Natural killer cell treated with Interleukin-12 subunit alpha and Interleukin-12 subunit beta and Interleukin-15 and Interleukin-18, amount 100 ng/mL, for 72 hours (primary cell): ENCODE data around the gene ANGPTL2. TPM values are rescaled to one million over a fixed set of nuclear protein-coding genes. Genes with fewer than 3 reads are reported as not detected.
A peak's percentile ranks its signal among the peaks of the same experiment; 100 is the strongest.
"Not testable (repeated sequence)": the region's sequence is repeated elsewhere in the genome, so short reads cannot be mapped to it uniquely, and the experiment has no call there.

Experiments
- ATAC-seq, 2 donors: fragments of 150-1000 bp; cut with Tn5 transposase in 1 of 2; sonication (Bioruptor Pico), chemical (Tn5 transposase) in 1 of 2; 2 replicates each; pipeline ENCODE4 v1.10.0; 2021
- DNase-seq: peaks from one replicate; pipeline ENCODE4 v3.0.0; 2022; ENCODE audit warnings: low spot score
- H3K27ac Mint-ChIP-seq, 2 donors: 1 replicate in 1 of 2; 2 replicates in 1 of 2; pipeline ENCODE4 v1.8.0; 2022; ENCODE audit warnings: mixed read lengths in 2 of 2, mild to moderate bottlenecking in 1 of 2, moderate library complexity in 1 of 2
- H3K27me3 Mint-ChIP-seq, 2 donors: 1 replicate in 1 of 2; 2 replicates in 1 of 2; pipeline ENCODE4 v1.8.0; 2022; ENCODE audit warnings: mixed read lengths in 2 of 2
- H3K36me3 Mint-ChIP-seq: one replicate; pipeline ENCODE4 v1.8.0; 2022; ENCODE audit warnings: mixed read lengths
- H3K4me1 Mint-ChIP-seq, 2 donors: 1 replicate in 1 of 2; 2 replicates in 1 of 2; pipeline ENCODE4 v1.8.0; 2022; ENCODE audit warnings: low read depth in 2 of 2, mixed read lengths in 2 of 2, mild to moderate bottlenecking in 1 of 2
- H3K4me3 Mint-ChIP-seq: one replicate; pipeline ENCODE4 v1.8.0; 2022; ENCODE audit warnings: mixed read lengths
- H3K9me3 Mint-ChIP-seq: 2 replicates; pipeline ENCODE4 v1.8.0; 2022; ENCODE audit warnings: mixed read lengths
- total RNA-seq, 2 donors: library from RNA; stranded (reverse); gene quantifications; one replicate each; pipeline ENCODE4 v1.2.3, GENCODE V29; 2022

The ANGPTL2 gene
- total RNA-seq, 2 donors from 2014 or later, result not detected

DNA sequence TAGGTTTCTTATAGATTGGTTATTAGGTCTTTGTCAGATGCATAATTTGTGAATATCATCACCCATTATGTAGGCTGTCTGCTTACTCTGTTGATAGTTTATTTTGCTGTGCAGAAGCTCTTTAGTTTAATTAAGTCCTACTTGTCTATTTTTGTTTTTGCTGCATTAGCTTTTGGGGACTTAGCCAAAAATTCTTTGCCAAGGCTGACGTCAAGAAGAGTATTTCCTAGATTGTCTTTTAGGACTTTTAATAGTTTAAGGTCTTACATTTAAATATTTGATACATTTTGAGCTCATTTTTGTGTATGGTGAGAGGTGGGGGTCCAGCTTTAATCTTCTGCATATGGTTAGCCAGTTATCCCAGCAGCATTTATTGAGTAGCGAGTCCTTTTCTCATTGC lies 24.8 kb upstream of the ANGPTL2 start:
- H3K36me3 Mint-ChIP-seq, result no peaks in the 10 kb centered on the region
- H3K4me3 Mint-ChIP-seq, result no peak overlapping the region
- H3K9me3 Mint-ChIP-seq, result no peaks in the 10 kb centered on the region
- H3K27me3 Mint-ChIP-seq, result peaks cover 0 to 3% of the 10 kb centered on the region in 2 donors
- no peaks in the 10 kb centered on the region for H3K4me1 Mint-ChIP-seq
- DNase-seq (no peak), ATAC-seq (no peak)
- no peak overlapping the region for H3K27ac Mint-ChIP-seq

DNA sequence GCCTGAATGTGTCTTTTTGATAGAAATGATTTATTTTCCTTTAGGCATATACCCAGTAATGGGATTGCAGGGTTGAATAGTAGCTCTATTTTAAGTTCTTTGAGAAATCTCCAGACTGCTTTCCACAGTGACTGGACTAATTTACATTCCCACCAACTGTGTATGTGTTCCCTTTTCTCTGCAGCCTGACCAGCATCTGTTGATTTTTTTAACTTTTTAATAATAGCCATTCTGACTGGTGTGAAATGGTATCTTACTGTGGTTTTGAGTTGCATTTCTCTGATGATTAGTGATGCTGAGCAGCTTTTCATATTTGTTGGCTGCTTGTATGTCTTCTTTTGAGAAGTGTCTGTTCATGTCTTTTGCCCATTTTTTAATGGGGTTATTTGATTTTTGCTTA lies 24.4 kb upstream of the ANGPTL2 start:
- not testable (repeated sequence) for H3K27ac Mint-ChIP-seq, ATAC-seq, DNase-seq, H3K36me3 Mint-ChIP-seq, H3K27me3 Mint-ChIP-seq, H3K9me3 Mint-ChIP-seq, H3K4me3 Mint-ChIP-seq, H3K4me1 Mint-ChIP-seq

DNA sequence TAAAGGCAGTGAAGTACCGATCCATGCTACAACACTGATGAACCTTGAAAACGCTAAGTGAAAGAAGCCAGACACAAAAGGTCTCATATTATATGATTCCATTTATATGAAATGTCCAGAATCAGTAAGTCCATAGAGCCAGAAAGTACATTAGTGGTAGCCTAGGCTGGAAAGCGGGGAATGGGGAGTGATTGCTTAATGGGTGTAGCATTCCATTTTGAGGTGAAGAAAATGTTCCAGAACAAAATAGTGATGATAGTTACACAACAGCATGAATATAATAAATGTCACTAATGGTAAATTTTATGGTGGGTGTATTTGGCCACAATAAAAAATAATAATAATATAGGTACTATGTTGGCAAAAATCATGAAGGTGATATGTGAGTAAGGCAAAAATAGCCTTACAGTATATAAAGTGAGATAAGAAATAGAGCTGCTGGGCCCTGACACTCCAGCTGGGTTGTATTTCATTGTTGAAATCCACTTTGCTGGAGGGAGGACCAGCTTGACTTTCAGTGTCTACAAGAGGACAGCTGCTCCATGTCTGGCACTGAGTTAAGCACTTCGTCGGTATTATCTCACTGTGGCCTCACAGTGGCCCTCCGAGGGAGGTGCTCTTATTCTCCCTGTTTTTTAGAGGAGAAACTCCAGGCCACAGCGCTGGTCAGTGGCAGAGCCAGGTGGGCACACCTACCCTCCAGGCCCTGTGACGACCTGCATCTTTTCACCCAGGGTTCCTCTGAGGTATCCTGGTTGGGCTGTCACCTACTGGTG lies 22.4 kb upstream of the ANGPTL2 start:
- Mint-ChIP-seq H3K4me1 (no peaks in the 10 kb centered on the region), H3K9me3 (no peaks in the 10 kb centered on the region), H3K27me3 (no peaks in the 10 kb centered on the region), H3K4me3 (no peak overlapping the region), H3K27ac (no peak overlapping the region), H3K36me3 (no peaks in the 10 kb centered on the region)
- peak in 1 of 2 donors; percentile 32 for ATAC-seq
- DNase-seq, result no peak

DNA sequence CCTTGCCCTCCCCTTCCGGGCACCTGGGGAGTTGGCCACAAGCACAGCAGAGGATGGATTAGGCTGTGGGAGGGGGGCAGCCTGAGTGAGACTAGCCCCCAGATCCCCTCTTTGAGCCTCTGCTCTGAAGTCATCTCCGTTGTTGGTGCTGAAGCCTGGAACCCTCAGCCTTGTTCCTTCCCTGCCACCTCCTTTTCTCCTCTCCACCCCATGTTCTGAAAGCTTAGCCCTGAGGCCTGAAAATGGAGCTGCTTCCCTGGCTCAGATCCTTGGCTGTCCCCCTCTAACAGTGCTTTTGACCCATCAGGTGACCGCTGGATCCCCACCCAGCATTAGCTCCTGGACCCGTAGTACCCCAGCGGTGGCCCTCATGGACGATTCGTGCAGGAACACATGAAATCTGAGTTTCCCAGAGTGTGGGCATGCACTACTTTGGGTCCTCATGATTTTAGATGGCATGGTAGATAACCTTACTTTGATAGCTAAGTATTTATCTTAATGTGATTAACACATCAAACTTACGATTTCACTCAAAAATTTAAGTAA lies 21.6 kb upstream of the ANGPTL2 start:
- Mint-ChIP-seq H3K27ac (no peak overlapping the region), H3K4me1 (no peaks in the 10 kb centered on the region), H3K9me3 (no peaks in the 10 kb centered on the region), H3K4me3 (no peak overlapping the region), H3K36me3 (no peaks in the 10 kb centered on the region), H3K27me3 (no peaks in the 10 kb centered on the region)
- DNase-seq, result no peak
- peak in 1 of 2 donors; percentile 32 for ATAC-seq

DNA sequence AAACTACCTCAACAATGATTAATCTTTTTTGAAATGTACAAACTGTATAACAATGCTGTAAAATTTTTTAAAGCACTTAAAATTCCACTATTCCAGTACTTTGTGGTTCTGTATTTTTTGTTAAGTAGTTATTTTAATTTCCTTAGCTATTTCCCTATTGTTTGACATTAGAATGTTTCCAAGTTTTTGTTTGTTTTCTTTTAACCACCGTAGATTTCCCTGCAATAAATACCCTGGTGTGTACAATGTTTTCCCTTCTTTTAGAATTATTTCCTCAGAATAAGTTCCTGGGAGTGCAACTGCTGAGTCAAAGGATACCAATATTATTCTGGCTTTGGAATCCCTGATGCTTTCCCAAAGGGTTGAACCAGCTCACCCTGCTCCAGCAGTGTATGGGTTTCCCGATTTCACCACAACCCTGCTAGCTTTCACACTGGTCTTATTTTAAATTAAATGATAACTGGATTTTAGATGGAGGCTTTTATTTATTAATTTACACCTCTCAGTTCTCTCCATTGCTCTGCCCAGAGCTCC lies 20.6 kb upstream of the ANGPTL2 start:
- no peaks in the 10 kb centered on the region for H3K27me3 Mint-ChIP-seq
- DNase-seq, result no peak
- no peak for ATAC-seq
- no peaks in the 10 kb centered on the region for H3K4me1 Mint-ChIP-seq
- H3K36me3 Mint-ChIP-seq, result no peaks in the 10 kb centered on the region
- H3K27ac Mint-ChIP-seq, result no peak overlapping the region
- no peak overlapping the region for H3K4me3 Mint-ChIP-seq
- no peaks in the 10 kb centered on the region for H3K9me3 Mint-ChIP-seq

DNA sequence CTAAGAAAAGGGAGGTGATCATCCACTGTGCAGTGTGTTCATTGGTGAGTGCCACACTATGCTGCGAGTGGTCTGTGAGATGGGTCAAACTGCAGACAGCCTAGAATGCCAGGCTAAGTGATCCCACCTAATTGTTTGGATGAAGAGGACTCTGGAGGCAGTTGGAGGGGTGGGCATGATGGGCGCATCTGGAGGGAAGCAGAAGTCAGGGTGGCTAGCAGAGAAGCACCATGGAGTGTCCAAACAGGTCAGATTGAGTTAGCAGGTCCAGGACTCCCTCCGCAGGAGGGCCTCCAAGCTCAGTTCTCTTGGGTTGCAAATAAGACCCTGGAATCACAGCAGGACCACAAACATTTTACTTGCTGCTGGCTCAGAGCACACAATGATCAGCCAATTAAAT lies 19.9 kb upstream of the ANGPTL2 start:
- no peaks in the 10 kb centered on the region for H3K36me3 Mint-ChIP-seq
- no peak for ATAC-seq

DNA sequence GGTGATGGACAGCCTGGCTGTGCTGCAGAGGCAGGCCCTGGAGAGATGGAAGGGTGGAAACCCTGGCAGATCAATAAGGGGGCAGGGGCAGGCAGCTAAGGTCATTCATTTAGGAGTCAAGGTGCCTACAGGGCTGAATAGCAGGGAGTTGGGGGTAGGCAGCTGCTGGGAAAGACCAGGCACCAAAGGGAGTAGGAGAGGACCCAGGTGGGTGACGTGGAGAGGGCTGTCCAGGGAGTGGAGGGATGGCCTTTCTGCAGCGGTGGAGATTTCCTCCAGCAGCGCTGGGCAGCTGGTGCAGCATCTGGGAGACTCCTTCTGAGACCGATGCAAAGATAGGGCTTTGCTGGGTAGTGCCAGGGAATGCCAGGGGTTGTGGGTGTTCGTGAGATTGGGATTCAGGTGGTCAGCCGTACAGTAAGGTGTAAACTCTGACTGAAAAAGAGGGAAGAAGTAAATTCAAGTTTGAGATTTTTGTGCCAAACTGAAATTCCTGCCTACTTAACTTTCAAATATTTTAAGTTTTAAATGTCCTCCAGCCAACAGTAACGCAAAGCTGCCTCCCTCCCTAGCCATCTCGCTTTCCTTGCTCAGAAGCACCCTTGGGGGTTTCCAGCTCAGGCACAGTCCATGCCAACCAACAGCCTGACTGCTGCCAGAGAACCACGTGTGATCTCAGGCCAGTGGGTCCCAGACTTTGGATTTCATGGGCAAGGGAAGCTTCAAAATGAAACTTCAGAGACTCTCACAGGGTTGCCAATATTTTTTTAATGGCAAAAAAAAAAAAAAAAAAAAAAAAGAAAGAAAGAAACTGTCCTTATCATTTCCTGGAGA lies 18.6 kb upstream of the ANGPTL2 start:
- H3K36me3 Mint-ChIP-seq, result no peaks in the 10 kb centered on the region
- no peak overlapping the region for H3K4me3 Mint-ChIP-seq
- H3K9me3 Mint-ChIP-seq, result no peaks in the 10 kb centered on the region
- no peaks in the 10 kb centered on the region for H3K27me3 Mint-ChIP-seq
- no peak overlapping the region for H3K27ac Mint-ChIP-seq
- no peaks in the 10 kb centered on the region for H3K4me1 Mint-ChIP-seq
- DNase-seq, result no peak
- ATAC-seq, result no peak

More for the DNA sequence above, 19.9 kb upstream of the ANGPTL2 start:
- Mint-ChIP-seq H3K4me3 (no peak overlapping the region), H3K4me1 (no peaks in the 10 kb centered on the region), H3K9me3 (no peaks in the 10 kb centered on the region), H3K27ac (no peak overlapping the region), H3K27me3 (no peaks in the 10 kb centered on the region)
- DNase-seq, result no peak

DNA sequence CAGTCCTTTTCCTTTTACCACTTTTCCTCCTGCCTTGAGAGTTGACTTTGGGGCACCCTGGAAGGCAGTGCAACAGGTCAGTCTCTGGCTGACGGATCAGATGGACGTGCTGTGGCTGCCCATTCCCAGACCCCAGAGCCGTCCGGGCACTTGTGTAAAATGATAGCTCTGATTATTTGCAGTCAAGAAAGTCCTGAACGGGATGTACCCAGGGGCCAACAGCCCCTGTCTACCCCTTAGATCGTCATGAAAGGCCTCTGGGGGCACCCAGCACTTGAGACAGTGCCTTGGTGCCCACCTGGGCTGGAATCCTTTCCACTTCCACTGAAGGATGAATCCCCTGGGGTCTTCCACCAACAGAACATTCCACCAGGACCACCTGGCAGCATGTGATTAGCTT lies 17.7 kb upstream of the ANGPTL2 start:
- no peak for ATAC-seq

DNA sequence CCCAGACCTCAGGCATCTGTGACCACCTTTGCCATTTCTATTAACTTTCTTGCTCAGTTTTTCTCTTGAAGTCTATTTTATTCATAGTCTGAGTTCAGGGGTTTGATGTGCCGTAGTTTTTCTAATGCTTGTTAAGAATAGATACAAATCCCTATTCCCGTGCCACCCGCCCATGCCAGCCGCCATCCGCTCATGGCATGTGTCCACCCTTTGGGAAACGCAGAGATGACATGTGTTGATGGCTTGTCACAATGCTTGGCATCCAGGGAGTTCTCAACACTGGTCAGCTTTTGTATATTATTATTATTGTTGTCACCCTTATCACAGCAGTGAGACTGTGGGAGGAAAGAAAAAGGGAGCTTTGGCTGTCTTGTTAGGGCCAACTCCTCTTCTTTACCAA lies 17.3 kb upstream of the ANGPTL2 start:
- Mint-ChIP-seq H3K27me3 (no peaks in the 10 kb centered on the region), H3K4me3 (no peak overlapping the region), H3K9me3 (no peaks in the 10 kb centered on the region), H3K4me1 (no peaks in the 10 kb centered on the region), H3K27ac (no peak overlapping the region), H3K36me3 (no peaks in the 10 kb centered on the region)
- DNase-seq, result no peak
- no peak for ATAC-seq

More for the DNA sequence above, 17.7 kb upstream of the ANGPTL2 start:
- Mint-ChIP-seq H3K36me3 (no peaks in the 10 kb centered on the region), H3K4me1 (no peaks in the 10 kb centered on the region), H3K9me3 (no peaks in the 10 kb centered on the region), H3K27me3 (no peaks in the 10 kb centered on the region), H3K4me3 (no peak overlapping the region), H3K27ac (no peak overlapping the region)
- no peak for DNase-seq

DNA sequence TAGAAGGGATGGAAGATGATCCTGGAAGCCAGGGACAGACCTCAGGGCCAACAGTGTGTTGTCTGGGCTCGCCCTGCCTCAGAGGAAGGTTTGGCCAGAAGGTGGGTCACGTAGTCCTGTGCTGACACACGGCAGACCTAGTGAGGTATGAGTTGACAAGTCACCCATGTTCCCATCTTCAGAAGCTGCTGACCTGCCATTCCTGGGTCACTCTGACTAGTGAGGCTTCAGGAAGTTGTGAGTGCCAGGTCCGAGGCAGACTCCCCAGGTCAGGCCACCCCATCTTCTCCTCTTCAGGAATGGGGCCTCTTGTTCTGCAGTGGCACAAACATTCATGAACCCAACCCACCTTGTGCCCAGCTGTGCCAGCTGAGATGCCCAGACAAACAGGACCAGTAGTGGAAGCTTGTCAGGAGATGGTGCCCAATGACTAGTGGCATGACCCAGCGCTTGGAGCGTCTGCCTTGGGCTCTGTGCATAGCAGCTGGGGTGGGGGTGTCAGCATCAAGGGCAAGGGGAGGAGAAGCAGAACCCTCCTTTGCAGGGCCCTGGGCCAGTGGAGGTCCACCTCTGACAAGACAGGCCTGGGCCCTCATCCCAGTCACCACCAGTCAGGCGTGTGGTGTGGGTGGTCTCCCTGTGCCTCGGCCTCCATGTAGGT lies 16.8 kb upstream of the ANGPTL2 start:
- H3K4me1 Mint-ChIP-seq, result no peaks in the 10 kb centered on the region
- no peak for DNase-seq
- H3K36me3 Mint-ChIP-seq, result no peaks in the 10 kb centered on the region
- H3K27me3 Mint-ChIP-seq, result no peaks in the 10 kb centered on the region
- no peak overlapping the region for H3K4me3 Mint-ChIP-seq
- ATAC-seq, result no peak
- H3K27ac Mint-ChIP-seq, result no peak overlapping the region
- no peaks in the 10 kb centered on the region for H3K9me3 Mint-ChIP-seq

DNA sequence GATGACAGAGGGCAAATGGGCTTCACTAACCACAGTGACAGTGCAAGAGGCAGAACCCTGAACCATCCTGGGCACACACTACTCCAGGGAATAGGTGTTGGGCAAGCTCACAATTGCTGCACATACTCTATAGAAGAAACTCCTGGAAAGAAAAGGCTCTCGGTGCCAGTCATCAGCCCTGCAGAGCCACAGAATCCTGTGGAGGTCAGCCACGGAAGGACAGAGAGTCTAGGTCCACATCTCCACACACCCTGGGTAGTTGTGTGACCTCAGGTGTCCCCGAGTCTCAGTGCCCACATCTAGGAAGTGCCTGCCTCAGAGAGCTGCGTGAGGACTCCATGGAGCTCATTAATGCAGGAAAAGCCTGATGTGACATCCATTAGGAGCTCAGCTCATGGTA lies 16.0 kb upstream of the ANGPTL2 start:
- no peak for DNase-seq
- H3K9me3 Mint-ChIP-seq, result no peaks in the 10 kb centered on the region
- no peaks in the 10 kb centered on the region for H3K36me3 Mint-ChIP-seq
- H3K4me3 Mint-ChIP-seq, result no peak overlapping the region
- H3K27ac Mint-ChIP-seq, result no peak overlapping the region
- no peaks in the 10 kb centered on the region for H3K4me1 Mint-ChIP-seq
- ATAC-seq, result no peak
- no peaks in the 10 kb centered on the region for H3K27me3 Mint-ChIP-seq

DNA sequence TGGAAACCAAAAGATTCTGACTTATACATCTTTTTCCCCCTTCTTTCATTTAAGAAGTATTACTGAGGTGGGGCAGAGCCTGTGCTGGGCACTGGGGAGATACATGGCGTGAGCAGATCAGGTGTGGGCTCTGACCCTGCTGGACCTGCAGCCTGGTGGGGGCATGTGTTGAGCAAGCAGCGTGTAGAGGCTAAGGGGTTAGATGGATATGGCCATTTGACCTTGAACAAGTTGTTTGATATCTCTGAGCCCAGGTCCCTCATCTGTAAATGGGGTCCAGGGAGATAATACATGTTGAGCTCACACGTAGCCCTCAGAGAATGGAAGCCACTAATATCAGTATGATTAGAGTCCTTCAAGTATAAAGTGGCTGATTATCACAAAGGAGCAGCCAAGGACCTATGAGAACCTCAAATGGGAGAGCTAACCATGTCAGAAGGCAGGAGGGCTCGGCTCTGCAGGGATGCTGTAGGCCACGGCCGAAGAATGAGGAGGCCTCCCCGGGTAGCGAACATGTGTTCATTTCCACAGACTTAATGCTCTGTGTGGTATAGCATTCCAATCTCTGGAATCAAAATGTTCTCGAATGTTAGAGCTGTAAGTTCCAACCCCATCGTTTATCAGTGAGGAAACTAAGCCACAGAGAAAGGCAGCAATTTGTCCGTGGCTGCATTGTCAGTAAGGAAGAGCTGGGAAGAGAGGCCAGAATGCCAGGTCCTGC lies 15.4 kb upstream of the ANGPTL2 start:
- no peaks in the 10 kb centered on the region for H3K9me3 Mint-ChIP-seq
- no peaks in the 10 kb centered on the region for H3K27me3 Mint-ChIP-seq
- DNase-seq, result no peak
- H3K27ac Mint-ChIP-seq, result no peak overlapping the region
- no peak for ATAC-seq
- no peak overlapping the region for H3K4me3 Mint-ChIP-seq
- H3K4me1 Mint-ChIP-seq, result no peaks in the 10 kb centered on the region
- no peaks in the 10 kb centered on the region for H3K36me3 Mint-ChIP-seq
